SK-N-SH treated with all-trans-retinoic acid at 6 μM for 48 hours (cell line): ENCODE results near the gene EXOC3.

Experiments used
- ATAC-seq: fragments of 200-7000 bp; cut with Tn5 transposase; 3 replicates; pipeline ENCODE4 v1.9.1; 2020; ENCODE audit warnings: mild to moderate bottlenecking, moderate library complexity
- ARNTL ChIP-seq: fragments of 450-650 bp; formaldehyde crosslinking; IDR thresholded peaks from 2 replicates; pipeline ENCODE4 v1.5.0; 2020; ENCODE audit warnings: low read depth, mild to moderate bottlenecking, moderate library complexity, borderline replicate concordance
- CREB5 ChIP-seq: fragments of 250-450 bp; sonication (Bioruptor Pico); IDR thresholded peaks from 2 replicates; pipeline ENCODE4 v1.5.1; 2020; ENCODE audit warnings: low read depth, mild to moderate bottlenecking, moderate library complexity
- CSDC2 ChIP-seq: fragments of 250-450 bp; sonication (Bioruptor Pico); IDR thresholded peaks from 2 replicates; pipeline ENCODE4 v1.5.0; 2020; ENCODE audit warnings: mild to moderate bottlenecking, moderate library complexity
- ESRRG ChIP-seq: fragments of 250-450 bp; sonication (Bioruptor Pico); IDR thresholded peaks from 2 replicates; pipeline ENCODE4 v1.6.1; 2021; ENCODE audit warnings: mild to moderate bottlenecking
- GLIS3 ChIP-seq: fragments of 250-450 bp; sonication (Bioruptor Pico); IDR thresholded peaks from 2 replicates; pipeline ENCODE4 v1.5.0; 2020; ENCODE audit warnings: mild to moderate bottlenecking, moderate library complexity
- ISL1 ChIP-seq: fragments of 250-450 bp; sonication (Bioruptor Pico); IDR thresholded peaks from 2 replicates; pipeline ENCODE4 v2.1.2; 2022; ENCODE audit warnings: mild to moderate bottlenecking, moderate library complexity
- OSR1 ChIP-seq: fragments of 250-450 bp; sonication (Bioruptor Pico); IDR thresholded peaks from 2 replicates; pipeline ENCODE4 v1.8.0; 2022; ENCODE audit warnings: moderate library complexity, mild to moderate bottlenecking, inconsistent platforms
- PATZ1 ChIP-seq: fragments of 250-450 bp; sonication (Bioruptor Pico); IDR thresholded peaks from 2 replicates; pipeline ENCODE4 v1.8.0; 2020; ENCODE audit warnings: mild to moderate bottlenecking, moderate library complexity, borderline replicate concordance
- POU6F1 ChIP-seq: fragments of 250-450 bp; sonication (Bioruptor Pico); IDR thresholded peaks from 2 replicates; pipeline ENCODE4 v1.8.0; 2021; ENCODE audit warnings: low read depth, mild to moderate bottlenecking, moderate library complexity, borderline replicate concordance
- RARB ChIP-seq: fragments of 250-450 bp; sonication (Bioruptor Pico); IDR thresholded peaks from 2 replicates; pipeline ENCODE4 v1.8.0; 2021; ENCODE audit warnings: mild to moderate bottlenecking, moderate library complexity
- SNAI2 ChIP-seq: fragments of 250-450 bp; sonication (Bioruptor Pico); IDR thresholded peaks from 2 replicates; pipeline ENCODE4 v1.5.0; 2020; ENCODE audit warnings: mild to moderate bottlenecking, moderate library complexity
- TCF4 ChIP-seq: fragments of 250-450 bp; sonication (Bioruptor Pico); IDR thresholded peaks from 2 replicates; pipeline ENCODE4 v1.8.0; 2021; ENCODE audit warnings: mild to moderate bottlenecking, moderate library complexity, borderline replicate concordance
- TOX ChIP-seq: fragments of 250-450 bp; sonication (Bioruptor Pico); IDR thresholded peaks from 2 replicates; pipeline ENCODE4 v1.8.0; 2021; ENCODE audit warnings: mild to moderate bottlenecking, moderate library complexity, borderline replicate concordance
- TSHZ2 ChIP-seq: fragments of 250-450 bp; sonication (Bioruptor Pico); IDR thresholded peaks from 2 replicates; pipeline ENCODE4 v1.5.0; 2020; ENCODE audit warnings: mild to moderate bottlenecking, moderate library complexity
- ZC3H10 ChIP-seq: fragments of 250-450 bp; sonication (Bioruptor Pico); IDR thresholded peaks from 2 replicates; pipeline ENCODE4 v1.5.1; 2021; ENCODE audit warnings: mild to moderate bottlenecking, moderate library complexity
- ZFP3 ChIP-seq: fragments of 250-450 bp; sonication (Bioruptor Pico); IDR thresholded peaks from 2 replicates; pipeline ENCODE4 v1.5.0; 2020; ENCODE audit warnings: mild to moderate bottlenecking, moderate library complexity
- ZNF70 ChIP-seq: fragments of 450-650 bp; formaldehyde crosslinking; IDR thresholded peaks from 2 replicates; pipeline ENCODE4 v1.5.0; 2020; ENCODE audit warnings: mild to moderate bottlenecking, moderate library complexity
- ZNF8 ChIP-seq: fragments of 450-650 bp; formaldehyde crosslinking; IDR thresholded peaks from 2 replicates; pipeline ENCODE4 v1.5.0; 2020; ENCODE audit warnings: mild to moderate bottlenecking, moderate library complexity

Gene EXOC3

GRCh38 chr5:445591-445990, 2.6 kb downstream of the EXOC3 start (continued):
- TF ChIP-seq TSHZ2 (CRISPR knock-in tag) (no peak), CREB5 (CRISPR knock-in tag) (no peak), TCF4 (CRISPR knock-in tag) (no peak)
- TF ChIP-seq, all 23 proteins: peak for 0

GRCh38 chr5:446066-446882, 3.3 kb downstream of the EXOC3 start:
- no peak for ATAC-seq
- TF ChIP-seq SNAI2 (no peak), TSHZ2 (CRISPR knock-in tag) (no peak), TCF4 (CRISPR knock-in tag) (no peak), ARNTL (CRISPR knock-in tag) (no peak), OSR1 (CRISPR knock-in tag) (no peak), CSDC2 (CRISPR knock-in tag) (no peak), GLIS3 (CRISPR knock-in tag) (no peak), ZNF8 (no peak), ZFP3 (CRISPR knock-in tag) (no peak), PATZ1 (CRISPR knock-in tag) (no peak), ESRRG (no peak), ZNF70 (CRISPR knock-in tag) (no peak), ZC3H10 (no peak), RARB (CRISPR knock-in tag) (no peak), CREB5 (CRISPR knock-in tag) (no peak)

- peak; percentile 35; the same call in 1 of the 3 replicates for ATAC-seq
- no peak for TF ChIP-seq SNAI2
- no peak for TF ChIP-seq ZFP3 (CRISPR knock-in tag)
- TF ChIP-seq, all 23 proteins: peak for 0
Observed at GRCh38 chr5:446883-447263, 3.9 kb downstream of the EXOC3 start.

GRCh38 chr5:447501-447900, 4.5 kb downstream of the EXOC3 start:
- no peak for ATAC-seq
- TF ChIP-seq GLIS3 (CRISPR knock-in tag) (no peak), ESRRG (no peak), TSHZ2 (CRISPR knock-in tag) (no peak), POU6F1 (CRISPR knock-in tag) (no peak), OSR1 (CRISPR knock-in tag) (no peak), ZNF70 (CRISPR knock-in tag) (no peak), TOX (CRISPR knock-in tag) (no peak), TCF4 (CRISPR knock-in tag) (no peak), ISL1 (CRISPR knock-in tag) (no peak), ZFP3 (CRISPR knock-in tag) (no peak), CSDC2 (CRISPR knock-in tag) (no peak)
